HepG2 (cell line): Measurements from ENCODE around the gene ZBTB48. TPM values are rescaled to one million over a fixed set of nuclear protein-coding genes. Genes with fewer than 3 reads are reported as not detected.

Experiments used
- MIER2 ChIP-seq: IDR thresholded peaks from 2 replicates; pipeline ENCODE4 v1.6.1; 2016; ENCODE audit warnings: missing biosample characterization, missing genetic modification reagents
- NR1H2 ChIP-seq: sonication (generic); formaldehyde crosslinking; IDR thresholded peaks from 2 replicates; pipeline ENCODE4 v1.8.1; 2022; ENCODE audit warnings: low read depth, missing genetic modification reagents, borderline replicate concordance
- PLRG1 ChIP-seq: fragments of 450-650 bp; conservative IDR thresholded peaks from 2 replicates; pipeline ENCODE4 v1.6.1; 2016
- SRF ChIP-seq: IDR thresholded peaks from 2 replicates; pipeline ENCODE4 v1.6.1; 2011; ENCODE audit warnings: mild to moderate bottlenecking, low read depth, low read length, moderate library complexity
- TBL1XR1 ChIP-seq: fragments of 150-350 bp; IDR thresholded peaks from 2 replicates; pipeline ENCODE4 v1.6.1; 2014; ENCODE audit warnings: borderline replicate concordance, low read length; ENCODE audit not compliant: partially characterized antibody
- TOE1 ChIP-seq: sonication (generic); formaldehyde crosslinking; IDR thresholded peaks from 2 replicates; pipeline ENCODE4 v1.4.0; 2020; ENCODE audit warnings: mild to moderate bottlenecking, missing genetic modification reagents
- XBP1 ChIP-seq: sonication (generic); formaldehyde crosslinking; IDR thresholded peaks from 2 replicates; pipeline ENCODE4 v1.5.0; 2020; ENCODE audit warnings: missing genetic modification reagents
- ZBTB7B ChIP-seq: sonication (generic); formaldehyde crosslinking; IDR thresholded peaks from 2 replicates; pipeline ENCODE4 v1.4.0; 2020; ENCODE audit warnings: missing genetic modification reagents
- ZNF232 ChIP-seq: sonication (generic); formaldehyde crosslinking; IDR thresholded peaks from 2 replicates; pipeline ENCODE4 v1.4.0; 2020; ENCODE audit warnings: missing genetic modification reagents, borderline replicate concordance
- ZNF326 ChIP-seq: sonication (generic); formaldehyde crosslinking; IDR thresholded peaks from 2 replicates; pipeline ENCODE4 v1.4.0; 2020; ENCODE audit warnings: missing genetic modification reagents, borderline replicate concordance
- ZNF335 ChIP-seq: sonication (generic); formaldehyde crosslinking; IDR thresholded peaks from 2 replicates; pipeline ENCODE4 v1.4.0; 2020; ENCODE audit warnings: missing genetic modification reagents
- ZNF7 ChIP-seq: IDR thresholded peaks from 2 replicates; pipeline ENCODE4 v1.6.1; 2016; ENCODE audit warnings: missing biosample characterization, missing genetic modification reagents
- ZNF775 ChIP-seq: sonication (generic); formaldehyde crosslinking; IDR thresholded peaks from 2 replicates; pipeline ENCODE4 v1.4.0; 2020; ENCODE audit warnings: missing genetic modification reagents, mild to moderate bottlenecking, moderate library complexity, borderline replicate concordance
- polyA plus RNA-seq, 8 experiments: library from polyadenylated mRNA; depleted of rRNA in 3 of 8; stranded (reverse) in 7 of 8; unstranded in 1 of 8; fragments of >200 nt; fragmentation: Illumina TruSeq in 4 of 8; extraction: Trizol in 4 of 8; gene quantifications; 2 replicates each; pipeline versions ENCODE4 v1.2.1 to v1.2.3, GENCODE V29; 2011 to 2016; ENCODE audit warnings: low read depth in 4 of 8, missing spikeins in 1 of 8, mixed read lengths in 1 of 8; ENCODE audit not compliant: insufficient read depth in 1 of 8
- total RNA-seq, 5 experiments: library from RNA; depleted of rRNA; stranded (reverse); fragments of >200 nt; fragmentation: Illumina TruSeq; extraction: Trizol; gene quantifications; 2 replicates each; pipeline ENCODE4 v1.2.3, GENCODE V29; 2016; ENCODE audit warnings: low read depth in 1 of 5
- TF ChIP-seq, protein P1 (sequence below): sonication (generic); formaldehyde crosslinking; conservative IDR thresholded peaks from 2 replicates; pipeline ENCODE4 v1.4.0; 2020; ENCODE audit warnings: missing genetic modification reagents
- TF ChIP-seq, protein P2 (sequence below): IDR thresholded peaks from 2 replicates; pipeline ENCODE4 v1.6.1; 2016; ENCODE audit warnings: low read depth, borderline replicate concordance

ZBTB48 gene
- total and polyA plus RNA-seq, 2 of the 13 experiments (the other 11 are each of a cell fraction or from before 2014, with no cell fraction given): 13.0 to 17.1 TPM

DNA sequence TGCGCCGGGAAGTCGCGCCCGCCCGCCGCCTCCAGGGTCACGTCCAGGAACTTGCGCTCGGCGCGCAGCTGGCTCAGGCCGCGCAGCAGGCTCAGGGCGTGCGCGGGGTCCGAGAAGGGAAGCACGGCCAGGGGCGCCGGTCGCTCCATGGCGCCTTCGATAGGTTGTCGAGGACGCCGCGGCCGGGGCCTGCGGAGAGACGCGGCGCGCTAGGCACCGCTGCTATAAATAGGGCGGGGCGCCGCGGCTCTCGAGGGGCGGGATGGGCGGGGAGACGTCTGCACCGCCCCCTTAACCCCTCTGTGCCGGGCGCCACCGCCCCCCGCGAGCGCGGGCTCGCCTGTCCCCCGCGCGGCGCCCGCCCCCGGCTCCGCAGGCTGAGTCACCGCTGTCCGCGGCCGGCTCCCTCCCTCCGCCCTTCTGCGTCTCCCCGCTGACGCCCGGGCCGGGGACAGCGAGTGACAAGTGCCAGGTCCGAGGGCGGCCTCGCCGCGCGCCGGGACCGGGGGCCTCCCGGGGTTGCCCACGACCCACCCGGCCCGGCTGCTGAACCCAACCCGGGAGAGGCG is 23.0 kb downstream of the ZBTB48 start, which contains the start of gene KLHL21 (continued):
- TF ChIP-seq, protein P1, sequence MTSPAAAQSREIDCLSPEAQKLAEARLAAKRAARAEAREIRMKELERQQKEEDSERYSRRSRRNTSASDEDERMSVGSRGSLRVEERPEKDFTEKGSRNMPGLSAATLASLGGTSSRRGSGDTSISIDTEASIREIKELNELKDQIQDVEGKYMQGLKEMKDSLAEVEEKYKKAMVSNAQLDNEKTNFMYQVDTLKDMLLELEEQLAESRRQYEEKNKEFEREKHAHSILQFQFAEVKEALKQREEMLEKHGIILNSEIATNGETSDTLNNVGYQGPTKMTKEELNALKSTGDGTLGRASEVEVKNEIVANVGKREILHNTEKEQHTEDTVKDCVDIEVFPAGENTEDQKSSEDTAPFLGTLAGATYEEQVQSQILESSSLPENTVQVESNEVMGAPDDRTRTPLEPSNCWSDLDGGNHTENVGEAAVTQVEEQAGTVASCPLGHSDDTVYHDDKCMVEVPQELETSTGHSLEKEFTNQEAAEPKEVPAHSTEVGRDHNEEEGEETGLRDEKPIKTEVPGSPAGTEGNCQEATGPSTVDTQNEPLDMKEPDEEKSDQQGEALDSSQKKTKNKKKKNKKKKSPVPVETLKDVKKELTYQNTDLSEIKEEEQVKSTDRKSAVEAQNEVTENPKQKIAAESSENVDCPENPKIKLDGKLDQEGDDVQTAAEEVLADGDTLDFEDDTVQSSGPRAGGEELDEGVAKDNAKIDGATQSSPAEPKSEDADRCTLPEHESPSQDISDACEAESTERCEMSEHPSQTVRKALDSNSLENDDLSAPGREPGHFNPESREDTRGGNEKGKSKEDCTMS (CRISPR knock-in tag): no peak
- TF ChIP-seq ZNF232 (no peak), ZNF7 (CRISPR knock-in tag) (no peak), ZBTB7B (CRISPR knock-in tag) (peak; percentile 11; the same call in 1 of the 2 replicates), NR1H2 (CRISPR knock-in tag) (no peak; the same call in 1 of the 2 replicates), MIER2 (CRISPR knock-in tag) (no peak), SRF (0 out of 2 replicates have a peak, but pooled peaks have one; percentile 30), TOE1 (no peak), ZNF326 (CRISPR knock-in tag) (no peak), TBL1XR1 (peak; percentile 35), XBP1 (CRISPR knock-in tag) (no peak), ZNF335 (CRISPR knock-in tag) (no peak), ZNF775 (CRISPR knock-in tag) (no peak), PLRG1 (no peak)
- TF ChIP-seq, protein P2, sequence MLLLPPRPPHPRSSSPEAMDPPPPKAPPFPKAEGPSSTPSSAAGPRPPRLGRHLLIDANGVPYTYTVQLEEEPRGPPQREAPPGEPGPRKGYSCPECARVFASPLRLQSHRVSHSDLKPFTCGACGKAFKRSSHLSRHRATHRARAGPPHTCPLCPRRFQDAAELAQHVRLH (CRISPR knock-in tag): 0 out of 2 replicates have a peak, but pooled peaks have one; percentile 29
